ENCODE results near the gene TEDC2. TPM values are rescaled to one million over a fixed set of nuclear protein-coding genes. Genes with fewer than 3 reads are reported as not detected.

Gene TEDC2
- total and polyA plus RNA-seq, 2 of the 8 experiments (the other 6 are each of a cell fraction or from before 2014, with no cell fraction given): 54.6 to 55.6 TPM

- TF ChIP-seq HDAC2 (IDR thresholded peaks at IDR 0.05; ENCODE audit: borderline replicate concordance in 1 of 2, low read depth in 2 of 2, low read length in 2 of 2) (no peak), YY1 (IDR thresholded peaks at IDR 0.05; ENCODE audit: low read depth, low read length) (peak; percentile 97), EZH2 (IDR thresholded peaks at IDR 0.05; ENCODE audit: low read depth, low read length, severe bottlenecking) (no peak), SRF (IDR thresholded peaks at IDR 0.05; ENCODE audit: low read depth, low read length) (no peak), FOSL1 (IDR thresholded peaks at IDR 0.05; ENCODE audit: insufficient read depth, low read depth, low read length) (no peak), POLR2A (IDR thresholded peaks at IDR 0.05; ENCODE audit: control extremely low read depth in 1 of 2, low read depth in 2 of 2, low read length in 2 of 2) (peak in 1 of 2 experiments; percentile 95; a peak in 2 of 3 replicates), CEBPB (IDR thresholded peaks at IDR 0.05; ENCODE audit: low read depth, low read length) (no peak), KDM1A (IDR thresholded peaks at IDR 0.05; ENCODE audit: borderline replicate concordance, low read length) (no peak), NRF1 (IDR thresholded peaks at IDR 0.05; ENCODE audit: low read depth, low read length) (peak; percentile 47; the same call in 1 of the 2 replicates), SUZ12 (IDR thresholded peaks at IDR 0.05; ENCODE audit: low read length) (no peak), ATF3 (IDR thresholded peaks at IDR 0.05; ENCODE audit: insufficient read depth, low read depth, low read length) (no peak), EP300 (IDR thresholded peaks at IDR 0.05; ENCODE audit: borderline replicate concordance in 1 of 2, low read depth in 2 of 2, low read length in 2 of 2) (peak in 1 of 2 experiments; percentile 90; a peak in 2 of 3 replicates), POLR2AphosphoS5 (IDR thresholded peaks at IDR 0.05; ENCODE audit: low read depth, low read length) (peak; percentile 72), HDAC6 (IDR thresholded peaks at IDR 0.05; ENCODE audit: low read depth, low read length) (no peak), CBX5 (IDR thresholded peaks at IDR 0.05; ENCODE audit: low read depth, low read length) (no peak), SIN3A (conservative IDR thresholded peaks at IDR 0.05 in 1 of 2, IDR thresholded peaks at IDR 0.05 in 1 of 2; ENCODE audit: low read depth in 1 of 2, low read length in 2 of 2) (peak in 1 of 2 experiments; percentile 17; a peak in 2 of 4 replicates), KDM4A (IDR thresholded peaks at IDR 0.05; ENCODE audit: low read depth, low read length, severe bottlenecking) (peak; percentile 81)
- TF ChIP-seq, protein P1, sequence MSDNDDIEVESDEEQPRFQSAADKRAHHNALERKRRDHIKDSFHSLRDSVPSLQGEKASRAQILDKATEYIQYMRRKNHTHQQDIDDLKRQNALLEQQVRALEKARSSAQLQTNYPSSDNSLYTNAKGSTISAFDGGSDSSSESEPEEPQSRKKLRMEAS (IDR thresholded peaks at IDR 0.05): peak; percentile 20; the same call in 1 of the 2 replicates
- TF ChIP-seq, protein P2, sequence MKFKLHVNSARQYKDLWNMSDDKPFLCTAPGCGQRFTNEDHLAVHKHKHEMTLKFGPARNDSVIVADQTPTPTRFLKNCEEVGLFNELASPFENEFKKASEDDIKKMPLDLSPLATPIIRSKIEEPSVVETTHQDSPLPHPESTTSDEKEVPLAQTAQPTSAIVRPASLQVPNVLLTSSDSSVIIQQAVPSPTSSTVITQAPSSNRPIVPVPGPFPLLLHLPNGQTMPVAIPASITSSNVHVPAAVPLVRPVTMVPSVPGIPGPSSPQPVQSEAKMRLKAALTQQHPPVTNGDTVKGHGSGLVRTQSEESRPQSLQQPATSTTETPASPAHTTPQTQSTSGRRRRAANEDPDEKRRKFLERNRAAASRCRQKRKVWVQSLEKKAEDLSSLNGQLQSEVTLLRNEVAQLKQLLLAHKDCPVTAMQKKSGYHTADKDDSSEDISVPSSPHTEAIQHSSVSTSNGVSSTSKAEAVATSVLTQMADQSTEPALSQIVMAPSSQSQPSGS (IDR thresholded peaks at IDR 0.05; ENCODE audit: low read length): no peak
Measured at GRCh38 chr16:2513405-2514332, 53.8 kb downstream of the TEDC2 start, which contains the start of gene ATP6V0C (continued).
